ENCODE data around the gene MTMR3.

- TF ChIP-seq CTCF (conservative IDR thresholded peaks at IDR 0.05 in 1 of 2, IDR thresholded peaks at IDR 0.05 in 1 of 2; ENCODE audit: extremely low read depth in 1 of 2, insufficient read depth in 1 of 2, low read depth in 1 of 2, low read length in 2 of 2) = no peak
- TF ChIP-seq EZH2 (IDR thresholded peaks at IDR 0.05; ENCODE audit: borderline replicate concordance, low read length) = no peak
Measured at GRCh38 chr22:29855611-29856181, 27.3 kb upstream of the MTMR3 start.
